HG03575 (cell line): ENCODE results near the gene SPTLC1.

Experiments used
- ATAC-seq: cut with Tn5 transposase; IDR thresholded peaks from one replicate; pipeline ENCODE4 v1.9.1; 2021; ENCODE audit not compliant: unreplicated experiment, insufficient number of reproducible peaks, low FRiP score; ENCODE audit errors: extremely low read depth

The SPTLC1 gene

GRCh38 chr9:92100237-92100911 is 14.8 kb downstream of the SPTLC1 start:
- no peak for ATAC-seq

GRCh38 chr9:92098638-92099037 is 16.6 kb downstream of the SPTLC1 start:
- no peak for ATAC-seq

- ATAC-seq = no peak
Observed at GRCh38 chr9:92097997-92098482, 17.2 kb downstream of the SPTLC1 start.

GRCh38 chr9:92095236-92095635 is 20.0 kb downstream of the SPTLC1 start:
- ATAC-seq = no peak

- ATAC-seq = no peak
Observed at GRCh38 chr9:92094655-92095054, 20.6 kb downstream of the SPTLC1 start.

GRCh38 chr9:92077888-92078287 is 37.3 kb downstream of the SPTLC1 start:
- no peak for ATAC-seq

- no peak for ATAC-seq
Observed at GRCh38 chr9:92071634-92072033, 43.6 kb downstream of the SPTLC1 start.

GRCh38 chr9:92066168-92066567 is 49.0 kb downstream of the SPTLC1 start:
- ATAC-seq = no peak

GRCh38 chr9:92064711-92065110 is 50.5 kb downstream of the SPTLC1 start:
- no peak for ATAC-seq

GRCh38 chr9:92061184-92061583 is 54.0 kb downstream of the SPTLC1 start:
- no peak for ATAC-seq

GRCh38 chr9:92059661-92060060 is 55.6 kb downstream of the SPTLC1 start:
- no peak for ATAC-seq

- no peak for ATAC-seq
Observed at GRCh38 chr9:92058723-92059444, 56.3 kb downstream of the SPTLC1 start.

GRCh38 chr9:92058026-92058425 is 57.2 kb downstream of the SPTLC1 start:
- ATAC-seq = no peak

- ATAC-seq = no peak
Observed at GRCh38 chr9:92057226-92057625, 58.0 kb downstream of the SPTLC1 start.

GRCh38 chr9:92055624-92056023 is 59.6 kb downstream of the SPTLC1 start:
- ATAC-seq = no peak

GRCh38 chr9:92048924-92049625 is 66.1 kb downstream of the SPTLC1 start:
- no peak for ATAC-seq

- ATAC-seq = no peak
Observed at GRCh38 chr9:92047500-92047899, 67.7 kb downstream of the SPTLC1 start.

- no peak for ATAC-seq
Observed at GRCh38 chr9:92046676-92047075, 68.5 kb downstream of the SPTLC1 start.

- no peak for ATAC-seq
Observed at GRCh38 chr9:92044936-92045335, 70.3 kb downstream of the SPTLC1 start.

GRCh38 chr9:92043002-92043401 is 72.2 kb downstream of the SPTLC1 start:
- ATAC-seq = no peak
